Measurements from ENCODE around the gene BSCL2.

BSCL2 gene

GRCh38 chr11:62644220-62644619 lies 63.0 kb downstream of the BSCL2 start:
- H3K4me3 ChIP-seq (ENCODE audit: low read length): no peak overlapping the region
- no peak for DNase-seq (ENCODE audit: low read depth, low spot score)
